Measurements from ENCODE around the gene ZNF598.

The ZNF598 gene

DNA sequence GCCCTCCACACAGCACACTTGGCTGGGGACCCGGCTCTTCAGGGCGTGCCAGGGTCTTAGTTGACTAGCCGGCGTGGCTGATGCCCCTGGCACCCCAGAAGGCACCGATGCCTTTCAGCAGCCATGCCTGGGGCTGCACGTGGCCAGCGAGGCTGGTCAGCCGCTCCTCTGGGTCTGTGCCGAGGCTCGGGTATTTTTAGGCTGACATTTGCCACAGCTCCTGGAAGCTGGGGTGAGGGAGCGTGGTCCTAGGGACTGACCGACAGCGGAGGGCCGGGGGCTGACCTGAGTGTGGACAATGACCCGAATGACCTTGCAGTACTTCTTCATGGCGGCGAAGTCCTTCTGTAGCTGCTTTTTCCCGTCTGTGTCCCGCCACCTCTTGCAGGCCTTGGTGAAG is 59.1 kb downstream of the ZNF598 start:
- DNase-seq, result no peak

DNA sequence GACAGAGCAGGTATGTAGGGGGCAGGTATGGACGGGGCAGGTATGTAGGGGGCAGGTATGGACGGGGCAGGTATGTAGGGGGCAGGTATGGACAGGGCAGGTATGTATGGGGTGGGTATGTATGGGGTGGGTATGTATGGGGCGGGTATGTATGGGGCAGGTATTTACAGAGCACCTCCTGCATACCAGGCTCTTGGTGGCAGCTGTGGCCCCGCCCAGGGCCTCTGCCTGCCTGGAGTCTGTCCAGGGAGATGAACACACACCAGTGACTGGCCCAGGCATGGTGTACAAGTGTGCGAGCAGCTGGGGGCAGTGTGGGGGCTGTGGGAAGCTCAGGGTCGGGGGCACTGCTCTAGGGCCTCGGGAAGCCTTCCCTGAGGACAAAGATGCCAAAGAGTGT is 59.6 kb downstream of the ZNF598 start:
- no peak for DNase-seq
- intact Hi-C loops (cut with DNase I), result no loop called here

More for the DNA sequence above, 59.1 kb downstream of the ZNF598 start:
- intact Hi-C loops (cut with DNase I), result no loop called here

DNA sequence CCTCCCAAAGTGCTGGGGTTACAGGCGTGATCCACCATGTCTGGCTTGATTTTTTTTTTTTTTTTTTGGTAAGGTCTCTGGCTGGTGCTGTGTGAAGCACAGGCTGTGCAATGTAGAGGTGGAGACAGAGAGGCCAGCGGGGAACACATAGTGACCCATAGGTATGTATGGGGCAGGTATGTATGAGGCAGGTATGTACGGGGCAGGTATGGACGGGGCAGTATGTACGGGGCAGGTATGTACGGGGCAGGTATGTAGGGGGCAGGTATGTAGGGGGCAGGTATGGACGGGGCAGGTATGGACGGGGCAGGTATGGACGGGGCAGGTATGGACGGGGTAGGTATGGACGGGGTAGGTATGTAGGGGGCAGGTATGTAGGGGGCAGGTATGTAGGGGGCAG is 60.1 kb downstream of the ZNF598 start:
- no peak for DNase-seq
- intact Hi-C loops (cut with DNase I), result no loop called here
